NCI-H2107 treated with DMSO at 0.1 percent for 48 hours (cell line): ENCODE measurements around the gene ANKRD12.

Source experiments
- DNase-seq: peaks from one replicate; lab custom pipeline; 2025; ENCODE audit not compliant: unreplicated experiment; lab: John Stamatoyannopoulos, UW

ANKRD12 gene

DNA sequence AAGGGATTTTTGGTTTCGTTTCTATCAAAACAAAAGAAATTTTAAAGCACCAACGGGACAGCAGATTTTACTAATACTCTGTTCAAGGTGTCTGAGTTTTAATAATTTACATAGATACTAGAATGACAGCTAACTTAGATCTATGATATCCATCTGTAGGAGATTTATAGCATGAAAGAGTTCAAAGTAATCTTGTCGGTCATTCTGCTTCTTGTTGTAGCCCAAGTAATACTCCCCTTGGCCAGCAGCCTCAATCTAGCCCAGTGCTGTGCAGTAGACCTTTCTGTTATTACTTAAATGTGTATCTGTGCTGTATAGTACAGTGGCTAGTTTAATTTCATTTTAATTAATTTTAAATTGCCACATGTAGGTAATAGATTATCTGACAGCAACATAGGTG is 44.7 kb downstream of the ANKRD12 start:
- no peak for DNase-seq

DNA sequence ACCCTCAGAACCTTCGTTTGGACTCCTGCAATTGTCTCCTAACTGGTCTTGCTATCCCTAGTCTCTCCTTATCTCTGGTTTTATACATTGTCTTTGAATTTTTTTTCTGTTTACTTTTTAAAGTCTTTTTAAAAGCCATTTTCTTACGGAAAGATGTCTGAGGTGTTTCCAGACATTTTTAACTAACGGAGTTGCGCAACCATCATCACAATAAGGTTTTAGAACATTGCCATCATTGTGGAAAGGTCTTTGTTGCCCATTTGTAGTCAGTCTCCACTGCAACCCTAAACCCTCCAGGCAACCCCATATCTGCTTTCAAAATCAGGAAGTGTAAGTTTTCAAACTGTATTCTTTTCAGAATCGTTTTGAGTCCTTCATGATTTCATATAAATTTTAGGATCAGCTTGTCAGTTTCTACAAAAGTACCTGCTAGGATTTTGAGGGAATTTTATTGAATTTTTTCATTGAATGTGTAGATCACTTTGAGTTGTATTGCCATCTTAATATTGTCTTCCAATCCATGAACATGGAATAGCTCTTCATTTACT is 46.3 kb downstream of the ANKRD12 start:
- DNase-seq = no peak

DNA sequence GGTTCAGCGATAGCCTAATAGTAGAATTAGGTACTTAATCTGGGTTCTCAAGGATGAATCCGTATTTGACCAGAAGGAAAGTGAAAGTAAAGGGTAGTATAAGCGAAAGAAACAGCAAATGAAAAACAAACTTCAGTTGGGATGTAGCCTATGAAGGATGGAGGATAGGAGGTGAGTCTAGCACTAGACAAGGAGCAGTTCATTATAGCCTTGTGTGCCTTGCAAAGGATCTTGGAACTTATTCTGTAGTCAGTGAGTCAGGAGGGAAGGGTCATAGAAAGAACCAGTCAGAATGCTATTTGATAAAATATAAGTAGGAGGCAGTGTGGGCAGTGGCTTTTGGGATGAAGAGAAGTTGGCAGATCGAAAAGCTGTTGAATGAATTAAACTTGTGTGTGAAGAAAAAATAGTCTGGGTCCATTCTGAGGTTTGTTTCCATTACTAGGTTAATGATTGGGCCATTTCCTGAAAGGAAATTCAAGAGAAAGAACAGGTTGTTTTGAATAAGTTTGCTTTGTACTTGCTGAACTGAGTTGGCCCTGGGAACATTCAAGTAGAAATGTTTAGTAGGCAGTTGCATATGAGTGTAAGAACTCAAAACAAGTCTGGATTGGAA is 48.5 kb downstream of the ANKRD12 start:
- no peak for DNase-seq

DNA sequence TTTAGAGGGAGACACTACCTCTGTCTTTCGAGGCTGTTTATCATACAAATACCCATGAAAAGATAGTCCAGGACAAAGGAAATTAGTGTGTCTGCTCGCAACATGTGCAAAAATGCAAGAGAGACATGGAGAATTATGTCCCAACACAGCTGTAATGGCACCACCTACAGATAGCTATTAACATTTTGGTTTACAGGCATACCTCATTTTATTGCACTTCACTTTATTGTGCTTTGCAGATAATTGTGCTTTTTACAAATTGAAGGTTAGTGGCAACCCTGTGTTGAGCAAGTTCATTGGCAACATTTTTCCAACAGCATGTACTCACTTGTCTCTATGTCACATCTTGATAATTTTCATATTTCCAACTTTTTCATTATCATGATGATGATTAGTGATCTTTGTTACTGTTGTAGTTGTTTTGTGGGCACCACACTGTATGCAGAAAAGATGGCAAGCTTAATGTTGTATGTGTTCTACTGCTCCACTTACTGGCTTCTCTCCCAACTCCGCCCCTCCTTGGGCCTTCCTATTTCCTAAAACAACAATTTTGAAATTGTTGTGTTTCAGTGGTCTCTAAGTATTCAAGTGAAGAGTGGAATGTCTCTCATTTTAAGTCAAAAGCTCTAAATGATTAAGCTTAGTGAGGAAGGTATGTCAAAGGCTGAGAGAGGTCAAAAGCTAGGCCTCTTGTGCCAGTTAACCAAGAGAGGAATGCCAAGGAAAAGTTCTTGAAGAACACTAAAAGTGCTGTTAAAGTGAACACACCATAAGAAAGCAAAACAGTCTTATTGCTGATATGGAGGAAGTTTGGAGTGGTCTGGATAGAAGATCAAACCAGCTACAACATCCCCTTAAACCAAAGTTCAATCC is 52.0 kb downstream of the ANKRD12 start:
- DNase-seq = no peak

DNA sequence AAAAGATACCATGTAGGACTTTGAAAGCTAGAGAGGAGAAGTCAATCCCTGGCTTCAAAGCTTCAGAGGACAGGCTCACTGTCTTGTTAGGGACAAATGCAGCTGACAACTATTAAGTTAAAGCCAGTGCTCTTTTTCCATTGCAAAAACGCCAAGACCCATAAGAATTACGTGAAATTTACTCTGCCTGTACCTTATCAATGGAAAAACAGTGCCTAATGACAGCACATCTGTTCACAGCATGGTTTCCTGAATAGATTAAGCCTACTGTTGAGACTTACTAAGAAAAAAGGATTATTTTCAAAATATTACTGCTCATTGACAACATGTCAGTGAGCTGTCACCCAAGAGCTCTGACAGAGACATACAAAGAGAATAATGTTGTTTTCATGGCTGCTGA is 52.9 kb downstream of the ANKRD12 start:
- no peak for DNase-seq

DNA sequence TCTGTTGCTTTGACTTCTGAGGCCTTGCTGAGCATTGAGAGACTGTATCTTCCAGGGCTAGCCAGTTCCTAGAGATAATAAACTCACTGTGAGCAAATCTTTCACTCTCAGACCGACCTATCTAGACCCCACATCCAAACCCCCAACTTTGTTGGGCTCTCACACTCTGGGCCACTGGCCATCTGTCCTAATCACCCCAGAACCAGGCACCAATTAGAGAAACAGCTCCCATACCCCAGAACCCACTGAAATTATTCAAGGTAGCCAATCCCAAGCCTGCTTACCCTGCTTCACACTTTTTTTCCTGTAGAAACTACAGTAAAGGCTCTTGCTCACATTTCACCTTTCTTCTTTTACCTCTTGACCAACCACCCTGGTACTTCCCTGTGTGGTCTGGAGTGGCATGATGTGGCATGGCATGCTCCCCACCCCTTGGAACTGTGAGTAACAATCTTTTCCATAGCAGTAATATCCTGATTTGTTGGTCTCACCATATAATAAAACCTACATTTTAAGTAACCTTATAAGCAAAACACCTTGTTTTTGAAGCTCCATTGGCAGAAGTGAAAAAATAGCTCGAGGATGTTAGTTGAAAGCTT is 55.2 kb downstream of the ANKRD12 start:
- no peak for DNase-seq

DNA sequence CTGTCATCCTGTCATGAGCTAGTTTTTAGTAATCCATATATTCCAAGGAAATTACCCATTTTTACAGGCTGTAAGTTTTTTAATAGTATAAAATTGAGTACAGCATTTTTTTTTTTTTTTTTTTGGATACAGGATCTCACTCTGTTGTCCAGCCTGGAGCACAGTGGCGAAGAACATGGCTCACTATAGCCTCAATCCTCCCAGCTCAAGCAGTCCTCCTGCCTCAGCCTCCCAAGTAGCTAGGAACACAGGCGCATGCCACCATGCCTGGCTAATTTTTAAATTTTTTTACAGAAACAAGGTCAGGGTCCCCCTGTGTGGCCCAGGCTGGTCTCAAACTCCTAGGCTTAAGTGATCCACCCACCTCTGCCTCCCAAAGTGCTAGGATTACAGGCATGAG is 56.5 kb downstream of the ANKRD12 start:
- no peak for DNase-seq

DNA sequence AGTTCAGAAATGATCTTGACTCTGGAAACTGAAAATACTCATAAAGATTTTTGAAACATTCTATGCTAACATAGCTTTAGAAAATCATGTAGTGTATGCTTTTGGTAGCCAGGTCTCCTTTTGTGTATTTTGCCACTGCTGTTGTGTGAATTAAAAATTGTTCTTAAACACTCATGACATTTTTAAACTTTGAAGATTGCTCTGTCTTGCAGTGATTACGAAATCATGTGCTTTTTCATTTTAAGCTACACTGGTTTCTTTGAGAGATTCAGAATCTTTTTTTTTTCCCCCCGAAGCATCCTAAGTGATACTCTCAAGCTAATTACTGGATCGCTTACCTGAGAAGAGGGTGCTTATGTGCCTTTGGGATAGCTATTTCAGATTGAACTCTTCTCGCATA is 60.0 kb downstream of the ANKRD12 start:
- DNase-seq = no peak

DNA sequence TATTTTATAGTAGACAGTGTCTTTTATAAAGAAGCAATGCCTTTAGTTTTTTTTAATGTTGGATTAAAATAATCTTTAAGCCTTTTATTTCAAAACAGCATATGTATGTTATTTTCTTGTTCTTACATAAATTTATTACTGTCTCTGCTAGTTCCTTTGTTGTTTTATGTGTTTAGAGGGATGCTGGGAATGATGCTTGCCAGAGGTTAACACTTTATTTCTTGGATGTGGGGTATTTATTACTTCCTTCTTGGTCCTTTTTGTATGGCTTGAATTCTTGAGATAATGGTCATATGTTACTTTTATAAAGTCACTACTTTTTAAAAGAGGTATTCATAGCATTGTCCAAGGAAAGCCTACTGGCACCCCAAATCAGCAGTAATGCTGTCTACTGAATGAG is 63.1 kb downstream of the ANKRD12 start:
- no peak for DNase-seq

DNA sequence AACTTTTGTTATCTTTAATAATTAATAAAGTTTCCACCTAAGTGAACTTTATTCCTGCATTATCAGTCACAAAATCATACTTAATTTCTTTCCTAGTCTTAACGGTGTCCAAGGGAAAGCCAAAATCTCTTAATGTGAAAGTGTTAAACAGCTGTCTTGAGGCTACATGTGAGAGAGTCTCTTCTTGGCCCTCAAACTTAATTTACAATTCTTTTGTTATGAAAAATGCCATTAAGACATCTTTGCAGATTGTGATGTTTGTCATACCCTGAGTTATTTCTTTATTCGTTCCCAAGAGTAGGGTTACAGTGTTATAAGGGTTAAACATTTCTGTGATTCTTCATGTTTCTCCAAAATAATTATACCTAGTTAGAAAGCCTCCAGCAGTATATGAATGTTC is 64.6 kb downstream of the ANKRD12 start:
- DNase-seq = no peak

DNA sequence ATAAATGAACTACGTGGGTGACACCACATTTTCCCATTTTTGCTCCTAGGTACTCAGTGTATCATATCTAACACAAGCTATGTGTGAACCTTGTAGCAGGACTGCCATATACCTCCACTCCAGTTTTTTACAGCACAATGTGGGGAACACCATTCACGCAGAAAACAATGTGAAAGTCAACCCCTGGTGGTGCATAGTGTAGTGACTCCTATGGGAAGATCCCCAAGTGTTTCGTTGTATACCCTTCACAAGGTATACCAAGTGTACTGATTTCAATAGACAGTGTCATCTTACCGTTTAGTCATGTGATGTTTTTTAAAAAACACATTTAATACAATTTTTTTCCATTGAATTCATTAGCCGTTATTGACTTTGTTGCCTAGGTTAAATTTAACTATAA is 68.1 kb downstream of the ANKRD12 start:
- DNase-seq = no peak

DNA sequence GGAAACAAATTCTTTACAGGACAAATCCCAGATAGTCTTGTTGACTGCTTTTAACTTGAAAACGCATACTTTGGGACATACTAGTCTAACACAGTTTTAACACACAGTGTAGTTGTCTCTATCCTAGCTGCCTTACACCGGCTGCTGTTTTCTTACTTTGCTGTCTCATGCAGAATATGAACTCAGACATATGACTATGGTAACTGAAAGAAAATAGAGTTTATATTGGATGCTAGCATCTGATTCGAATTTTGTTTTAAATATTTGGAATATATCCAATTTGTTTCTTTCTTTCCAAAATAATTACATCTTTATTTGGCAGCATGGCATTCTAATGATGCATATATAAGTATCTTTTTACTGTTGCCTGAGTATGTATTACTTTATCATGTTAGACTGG is 69.8 kb downstream of the ANKRD12 start:
- DNase-seq = no peak

DNA sequence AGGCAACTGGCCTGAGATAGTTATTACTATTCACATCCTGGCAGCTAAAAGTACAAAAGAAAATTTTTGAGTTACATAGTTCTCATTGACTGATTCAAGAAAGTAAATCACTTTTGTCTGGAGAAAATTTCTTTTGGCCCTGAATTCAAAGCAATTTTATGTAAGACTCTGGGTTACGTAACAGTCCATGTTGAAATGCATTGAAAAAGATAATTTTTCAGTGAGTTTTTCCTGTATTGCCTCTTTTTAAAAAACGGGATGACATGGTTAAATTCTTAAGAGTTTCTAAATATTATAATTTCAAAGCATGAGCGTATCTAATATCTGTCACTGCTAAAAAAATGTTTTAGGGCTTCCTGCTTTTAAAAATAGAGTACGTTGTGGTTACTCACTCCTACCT is 72.7 kb downstream of the ANKRD12 start:
- DNase-seq = no peak

DNA sequence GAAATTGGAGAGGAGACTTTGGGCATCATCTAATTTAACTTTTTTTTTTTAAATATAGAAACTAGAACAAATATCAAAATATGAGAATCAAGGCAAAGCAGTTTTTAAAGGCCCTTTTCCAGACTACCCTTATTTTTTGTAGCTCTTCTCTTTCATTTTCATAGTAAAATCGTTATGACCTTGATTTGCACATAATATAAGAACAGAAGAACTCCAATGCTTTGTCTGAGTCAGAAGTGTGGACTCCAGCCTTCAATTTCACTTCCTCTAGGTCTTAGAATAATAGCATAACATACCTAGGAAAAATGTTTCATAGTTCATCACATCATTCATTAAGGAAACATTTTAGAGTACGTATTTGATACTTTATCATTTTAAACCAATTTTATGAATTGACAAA is 74.4 kb downstream of the ANKRD12 start:
- DNase-seq = no peak

DNA sequence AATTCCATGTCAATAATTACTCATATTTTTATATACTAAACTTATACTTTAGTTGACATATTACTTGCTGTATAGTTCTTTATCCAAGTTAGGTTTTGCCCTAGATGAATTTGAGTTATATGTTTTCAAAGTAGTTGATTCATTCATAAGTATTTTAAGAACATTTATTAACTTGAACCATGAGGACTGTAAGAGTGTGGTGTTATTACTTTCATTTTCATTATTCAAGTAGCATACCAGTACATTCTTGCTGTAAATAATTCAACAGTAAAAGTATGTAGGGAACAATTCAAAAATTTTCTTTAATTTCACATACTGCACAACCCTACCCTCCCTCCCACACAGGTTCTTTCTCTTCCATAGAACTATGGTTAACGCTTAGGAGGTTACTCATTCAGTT is 75.4 kb downstream of the ANKRD12 start:
- DNase-seq = no peak

DNA sequence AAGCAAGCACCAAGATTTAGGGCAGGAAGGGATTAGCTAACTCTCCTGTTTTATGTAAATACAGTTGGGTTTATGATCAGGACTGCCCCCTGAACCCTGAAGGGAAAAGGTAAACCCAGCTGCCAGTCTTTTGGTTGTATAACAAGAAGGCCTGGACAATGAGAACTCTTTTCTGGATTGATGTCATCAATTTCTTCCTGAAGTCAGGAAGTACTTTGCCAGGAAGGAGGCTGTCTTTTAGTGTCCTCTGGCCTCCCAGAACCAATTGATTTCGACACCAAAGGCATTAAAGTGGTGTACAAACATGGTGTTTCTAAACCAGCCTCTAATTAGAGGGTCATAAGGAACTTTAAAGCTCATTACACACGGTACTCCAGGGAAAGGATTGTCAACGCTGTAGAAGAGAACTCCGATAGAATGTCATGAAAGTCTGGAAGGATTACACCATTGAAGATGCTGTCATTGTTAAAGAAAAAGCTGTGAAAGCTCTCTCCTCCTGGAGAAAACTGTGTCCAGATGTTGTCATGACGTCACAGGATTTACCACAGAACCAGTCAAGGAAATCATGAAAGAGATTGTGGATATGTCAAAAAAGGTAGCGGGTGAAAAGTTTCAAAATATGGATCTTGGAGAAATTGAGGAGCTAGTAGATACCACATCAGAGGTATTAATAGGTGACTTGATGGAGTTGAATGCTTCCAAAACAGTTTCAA is 78.8 kb downstream of the ANKRD12 start:
- DNase-seq = no peak

DNA sequence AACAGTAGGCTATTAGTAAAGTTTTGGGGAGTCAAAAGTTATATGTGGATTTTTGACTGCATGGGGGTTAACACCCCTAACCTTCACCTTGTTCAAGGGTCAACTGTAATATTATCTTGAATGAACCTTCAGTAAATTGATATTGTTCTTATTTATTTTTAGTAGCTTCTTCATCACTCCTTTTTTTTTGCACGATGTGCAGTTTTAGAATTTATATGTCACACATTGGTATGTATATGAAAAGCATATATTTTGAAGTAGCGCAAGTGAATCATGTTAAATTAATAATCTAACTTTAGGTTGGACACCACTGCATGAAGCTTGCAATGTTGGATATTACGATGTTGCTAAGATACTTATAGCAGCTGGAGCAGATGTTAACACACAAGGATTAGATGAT is 79.9 kb downstream of the ANKRD12 start:
- no peak for DNase-seq

DNA sequence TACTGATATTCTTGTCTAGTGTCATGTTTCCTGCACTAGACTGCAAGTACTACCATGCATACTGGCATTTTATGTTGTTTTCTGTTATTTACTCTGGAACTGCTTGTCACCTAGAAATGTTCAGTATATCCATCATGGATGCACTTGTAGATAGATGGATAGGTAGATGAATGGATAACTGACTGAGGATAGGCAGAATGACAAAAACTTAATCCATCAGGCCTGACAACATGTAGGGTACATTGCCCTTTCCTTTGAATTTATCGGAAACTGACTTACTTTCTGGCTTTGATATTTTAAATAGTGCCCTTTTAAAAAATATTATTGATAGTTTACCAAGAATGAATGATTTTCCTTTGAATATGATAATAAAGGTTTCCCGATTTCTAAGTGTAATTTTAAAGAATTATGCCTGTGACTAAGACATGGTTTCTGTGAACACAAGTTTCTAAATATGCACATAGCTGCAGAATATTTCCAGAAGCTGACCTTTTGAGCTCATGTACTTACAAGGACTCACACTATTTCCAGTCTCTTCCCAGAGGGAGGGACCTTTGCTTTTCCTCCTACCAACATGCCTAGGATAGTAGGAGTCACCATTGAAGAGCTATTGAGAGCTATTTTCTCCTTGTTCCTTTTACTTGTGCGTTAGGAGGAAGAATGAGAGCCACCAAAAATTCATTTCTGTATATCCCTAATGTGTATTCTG is 81.3 kb downstream of the ANKRD12 start:
- no peak for DNase-seq

DNA sequence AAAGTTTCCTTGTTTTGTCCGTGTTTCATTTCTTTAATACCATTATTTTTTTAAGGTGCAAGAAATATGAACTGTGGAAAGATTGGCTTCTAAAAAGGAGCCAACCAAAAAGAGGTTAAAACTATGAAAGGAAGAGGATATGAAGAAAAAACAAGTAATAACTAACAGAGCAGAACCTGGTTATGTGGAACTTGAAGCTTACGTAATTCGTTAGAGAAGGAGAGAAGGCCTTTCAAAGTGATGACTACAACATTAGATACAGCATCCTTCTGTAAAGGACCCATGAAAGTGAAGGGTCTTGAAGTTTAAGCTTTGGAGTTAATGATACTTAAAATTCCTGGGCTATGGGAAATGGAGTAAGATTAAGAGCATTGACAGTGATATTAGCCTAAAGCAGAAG is 84.5 kb downstream of the ANKRD12 start:
- DNase-seq = no peak

DNA sequence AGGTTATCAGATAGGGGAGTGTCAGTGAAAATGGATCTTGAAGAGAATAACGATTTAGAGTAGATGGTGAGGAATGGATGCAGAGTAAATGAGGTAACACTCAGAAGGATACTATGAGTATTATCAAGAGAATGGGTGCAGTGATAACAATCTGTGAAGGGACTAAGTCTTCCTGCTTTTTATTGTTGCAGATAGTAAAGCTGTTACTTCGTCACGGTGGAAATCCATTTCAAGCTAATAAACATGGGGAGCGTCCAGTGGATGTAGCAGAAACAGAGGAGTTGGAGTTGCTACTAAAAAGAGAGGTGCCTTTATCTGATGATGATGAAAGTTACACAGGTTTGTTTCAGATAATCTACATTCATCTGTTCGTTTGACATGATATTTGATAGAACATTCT is 85.1 kb downstream of the ANKRD12 start:
- DNase-seq = no peak

DNA sequence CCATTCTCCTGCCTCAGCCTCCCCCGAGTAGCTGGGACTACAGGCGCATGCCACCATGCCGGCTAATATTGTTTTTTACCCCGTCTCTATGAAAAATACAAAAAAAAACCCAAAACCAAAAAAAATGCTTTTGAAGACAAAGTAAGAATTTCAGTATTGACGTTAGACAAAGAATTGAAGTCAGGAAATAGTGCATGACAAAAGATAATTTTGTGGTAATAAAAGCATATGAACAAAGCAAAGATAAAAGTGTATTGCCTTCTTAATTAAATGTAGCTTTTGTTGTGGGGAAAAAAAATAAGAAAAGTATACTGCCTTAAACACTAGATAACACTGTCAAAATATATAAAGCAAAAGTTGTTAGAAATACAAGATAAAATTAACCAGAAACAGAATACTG is 86.8 kb downstream of the ANKRD12 start:
- no peak for DNase-seq
